ENCODE results near the gene GRM7. TPM values are rescaled to one million over a fixed set of nuclear protein-coding genes. Genes with fewer than 3 reads are reported as not detected.

The GRM7 gene
- total and polyA plus RNA-seq, 9 donors = 0.04 to 0.13 (median 0.10) TPM; not detected in 6

GRCh38 chr3:7025581-7026300 lies 164.8 kb downstream of the GRM7 start:
- Histone ChIP-seq H3K4me3 (ENCODE audit: low read length) (no peak overlapping the region), H3K4me1 (ENCODE audit: control insufficient read depth, insufficient read depth, low read length) (no peaks in the 10 kb centered on the region), H3K27ac (ENCODE audit: low read length) (no peak overlapping the region), H3K27me3 (ENCODE audit: control insufficient read depth, insufficient read depth, low read length) (no peaks in the 10 kb centered on the region), H3K9me3 (replicated peaks; ENCODE audit: control insufficient read depth, low read depth, low read length) (no peaks in the 10 kb centered on the region), H3K36me3 (ENCODE audit: control insufficient read depth, insufficient read depth, low read length) (no peaks in the 10 kb centered on the region)
- no peak for DNase-seq
- WGBS (ENCODE audit: insufficient coverage) = 56% methylated on average over 1 of the region's 3 CpGs

GRCh38 chr3:7029562-7029961 lies 168.6 kb downstream of the GRM7 start:
- no CpG with 5 or more reads among the region's 3 CpGs for WGBS (ENCODE audit: insufficient coverage)
- DNase-seq = no peak
- no peak overlapping the region for H3K27ac ChIP-seq (ENCODE audit: low read length)
- no peaks in the 10 kb centered on the region for H3K9me3 ChIP-seq (replicated peaks; ENCODE audit: control insufficient read depth, low read depth, low read length)
- no peaks in the 10 kb centered on the region for H3K4me1 ChIP-seq (ENCODE audit: control insufficient read depth, insufficient read depth, low read length)
- H3K4me3 ChIP-seq (ENCODE audit: low read length) = no peak overlapping the region
- H3K27me3 ChIP-seq (ENCODE audit: control insufficient read depth, insufficient read depth, low read length) = no peaks in the 10 kb centered on the region
- no peaks in the 10 kb centered on the region for H3K36me3 ChIP-seq (ENCODE audit: control insufficient read depth, insufficient read depth, low read length)

GRCh38 chr3:7038394-7038793 lies 177.5 kb downstream of the GRM7 start:
- no peak for DNase-seq
- Histone ChIP-seq H3K27me3 (ENCODE audit: control insufficient read depth, insufficient read depth, low read length) (no peaks in the 10 kb centered on the region), H3K36me3 (ENCODE audit: control insufficient read depth, insufficient read depth, low read length) (no peaks in the 10 kb centered on the region), H3K9me3 (replicated peaks; ENCODE audit: control insufficient read depth, low read depth, low read length) (no peaks in the 10 kb centered on the region), H3K4me3 (ENCODE audit: low read length) (no peak overlapping the region), H3K27ac (ENCODE audit: low read length) (no peak overlapping the region), H3K4me1 (ENCODE audit: control insufficient read depth, insufficient read depth, low read length) (no peaks in the 10 kb centered on the region)
- 93% methylated on average over 1 of the region's 4 CpGs for WGBS (ENCODE audit: insufficient coverage)

- DNase-seq = peak; percentile 47
- Histone ChIP-seq H3K27me3 (ENCODE audit: control insufficient read depth, insufficient read depth, low read length) (no peaks in the 10 kb centered on the region), H3K4me3 (ENCODE audit: low read length) (no peak overlapping the region)
Observed at GRCh38 chr3:7062714-7063113, 201.8 kb downstream of the GRM7 start.

GRCh38 chr3:7070461-7070860 lies 209.5 kb downstream of the GRM7 start:
- Histone ChIP-seq H3K4me3 (ENCODE audit: low read length) (no peak overlapping the region), H3K9me3 (replicated peaks; ENCODE audit: control insufficient read depth, low read depth, low read length) (no peaks in the 10 kb centered on the region), H3K36me3 (ENCODE audit: control insufficient read depth, insufficient read depth, low read length) (no peaks in the 10 kb centered on the region), H3K27me3 (ENCODE audit: control insufficient read depth, insufficient read depth, low read length) (no peaks in the 10 kb centered on the region), H3K4me1 (ENCODE audit: control insufficient read depth, insufficient read depth, low read length) (peaks cover 2% of the 10 kb centered on the region), H3K27ac (ENCODE audit: low read length) (no peak overlapping the region)
- no CpG with 5 or more reads among the region's 6 CpGs for WGBS (ENCODE audit: insufficient coverage)
- DNase-seq = no peak

More at GRCh38 chr3:7062714-7063113, 201.8 kb downstream of the GRM7 start:
- Histone ChIP-seq H3K4me1 (ENCODE audit: control insufficient read depth, insufficient read depth, low read length) (no peaks in the 10 kb centered on the region), H3K9me3 (replicated peaks; ENCODE audit: control insufficient read depth, low read depth, low read length) (no peaks in the 10 kb centered on the region), H3K36me3 (ENCODE audit: control insufficient read depth, insufficient read depth, low read length) (no peaks in the 10 kb centered on the region), H3K27ac (ENCODE audit: low read length) (no peak overlapping the region)
- no CpG with 5 or more reads among the region's 1 CpG for WGBS (ENCODE audit: insufficient coverage)

- no peaks in the 10 kb centered on the region for H3K9me3 ChIP-seq (replicated peaks; ENCODE audit: control insufficient read depth, low read depth, low read length)
- no peaks in the 10 kb centered on the region for H3K36me3 ChIP-seq (ENCODE audit: control insufficient read depth, insufficient read depth, low read length)
- DNase-seq = no peak
- peaks cover 2% of the 10 kb centered on the region for H3K4me1 ChIP-seq (ENCODE audit: control insufficient read depth, insufficient read depth, low read length)
- no peak overlapping the region for H3K4me3 ChIP-seq (ENCODE audit: low read length)
- no peak overlapping the region for H3K27ac ChIP-seq (ENCODE audit: low read length)
- H3K27me3 ChIP-seq (ENCODE audit: control insufficient read depth, insufficient read depth, low read length) = no peaks in the 10 kb centered on the region
- no CpG with 5 or more reads among the region's 3 CpGs for WGBS (ENCODE audit: insufficient coverage)
Observed at GRCh38 chr3:7074217-7074616, 213.3 kb downstream of the GRM7 start.

GRCh38 chr3:7075117-7075516 lies 214.2 kb downstream of the GRM7 start:
- Histone ChIP-seq H3K27ac (ENCODE audit: low read length) (peak overlapping the region; percentile 44), H3K27me3 (ENCODE audit: control insufficient read depth, insufficient read depth, low read length) (no peaks in the 10 kb centered on the region), H3K9me3 (replicated peaks; ENCODE audit: control insufficient read depth, low read depth, low read length) (no peaks in the 10 kb centered on the region), H3K36me3 (ENCODE audit: control insufficient read depth, insufficient read depth, low read length) (no peaks in the 10 kb centered on the region), H3K4me3 (ENCODE audit: low read length) (no peak overlapping the region), H3K4me1 (ENCODE audit: control insufficient read depth, insufficient read depth, low read length) (peaks cover 2% of the 10 kb centered on the region)
- WGBS (ENCODE audit: insufficient coverage) = no CpG with 5 or more reads among the region's 1 CpG
- DNase-seq = peak; percentile 75

GRCh38 chr3:7075901-7076300 lies 215.0 kb downstream of the GRM7 start:
- H3K4me3 ChIP-seq (ENCODE audit: low read length) = no peak overlapping the region
- H3K36me3 ChIP-seq (ENCODE audit: control insufficient read depth, insufficient read depth, low read length) = no peaks in the 10 kb centered on the region
- no peak overlapping the region for H3K27ac ChIP-seq (ENCODE audit: low read length)
- H3K9me3 ChIP-seq (replicated peaks; ENCODE audit: control insufficient read depth, low read depth, low read length) = no peaks in the 10 kb centered on the region
- DNase-seq = no peak
- WGBS (ENCODE audit: insufficient coverage) = no CpG with 5 or more reads among the region's 1 CpG
- no peaks in the 10 kb centered on the region for H3K27me3 ChIP-seq (ENCODE audit: control insufficient read depth, insufficient read depth, low read length)
- H3K4me1 ChIP-seq (ENCODE audit: control insufficient read depth, insufficient read depth, low read length) = peaks cover 2% of the 10 kb centered on the region

GRCh38 chr3:7082244-7082643 lies 221.3 kb downstream of the GRM7 start:
- H3K27me3 ChIP-seq (ENCODE audit: control insufficient read depth, insufficient read depth, low read length) = no peaks in the 10 kb centered on the region
- no peak overlapping the region for H3K27ac ChIP-seq (ENCODE audit: low read length)
- H3K4me1 ChIP-seq (ENCODE audit: control insufficient read depth, insufficient read depth, low read length) = no peaks in the 10 kb centered on the region
- no peak overlapping the region for H3K4me3 ChIP-seq (ENCODE audit: low read length)
- no peaks in the 10 kb centered on the region for H3K9me3 ChIP-seq (replicated peaks; ENCODE audit: control insufficient read depth, low read depth, low read length)
- 90% methylated on average over 2 of the region's 3 CpGs for WGBS (ENCODE audit: insufficient coverage)
- no peak for DNase-seq
- H3K36me3 ChIP-seq (ENCODE audit: control insufficient read depth, insufficient read depth, low read length) = no peaks in the 10 kb centered on the region

GRCh38 chr3:7086417-7086816 lies 225.5 kb downstream of the GRM7 start:
- 57% methylated on average over 1 of the region's 2 CpGs for WGBS (ENCODE audit: insufficient coverage)
- Histone ChIP-seq H3K36me3 (ENCODE audit: control insufficient read depth, insufficient read depth, low read length) (no peaks in the 10 kb centered on the region), H3K27me3 (ENCODE audit: control insufficient read depth, insufficient read depth, low read length) (no peaks in the 10 kb centered on the region), H3K4me1 (ENCODE audit: control insufficient read depth, insufficient read depth, low read length) (no peaks in the 10 kb centered on the region), H3K9me3 (replicated peaks; ENCODE audit: control insufficient read depth, low read depth, low read length) (no peaks in the 10 kb centered on the region), H3K4me3 (ENCODE audit: low read length) (no peak overlapping the region), H3K27ac (ENCODE audit: low read length) (no peak overlapping the region)
- no peak for DNase-seq

GRCh38 chr3:7095116-7095515 lies 234.2 kb downstream of the GRM7 start:
- Histone ChIP-seq H3K9me3 (replicated peaks; ENCODE audit: control insufficient read depth, low read depth, low read length) (peaks cover 2% of the 10 kb centered on the region), H3K27ac (ENCODE audit: low read length) (no peak overlapping the region), H3K36me3 (ENCODE audit: control insufficient read depth, insufficient read depth, low read length) (no peaks in the 10 kb centered on the region), H3K27me3 (ENCODE audit: control insufficient read depth, insufficient read depth, low read length) (no peaks in the 10 kb centered on the region), H3K4me3 (ENCODE audit: low read length) (no peak overlapping the region), H3K4me1 (ENCODE audit: control insufficient read depth, insufficient read depth, low read length) (no peaks in the 10 kb centered on the region)
- no peak for DNase-seq
- no CpG with 5 or more reads among the region's 1 CpG for WGBS (ENCODE audit: insufficient coverage)
